Thyroid gland (tissue), 4 donors: Measurements from ENCODE around the gene ACTR1A. TPM values are rescaled to one million over a fixed set of nuclear protein-coding genes. Genes with fewer than 3 reads are reported as not detected.

Source experiments
- DNase-seq, 2 donors: peaks; one replicate each; pipeline ENCODE4 v3.0.0-alpha.2; 2019
- H3K27ac ChIP-seq, 3 donors: fragments of 200-600 bp; sonication (generic); 1 replicate in 2 of 3; 2 replicates in 1 of 3; pipeline ENCODE4 v1.5.1; 2016 to 2019; ENCODE audit warnings: mild to moderate bottlenecking in 1 of 3, moderate library complexity in 1 of 3
- H3K27me3 ChIP-seq: fragments of 200-600 bp; sonication (generic); one replicate; pipeline ENCODE4 v1.5.1; 2019
- H3K36me3 ChIP-seq, 2 donors: fragments of 200-600 bp; sonication (generic); one replicate each; pipeline ENCODE4 v1.5.1; 2016 to 2019
- H3K4me1 ChIP-seq, 2 donors: fragments of 200-600 bp; sonication (generic); one replicate each; pipeline ENCODE4 v1.5.1; 2017 to 2019
- H3K4me3 ChIP-seq, 3 donors: fragments of 200-600 bp; sonication (generic); replicated peaks in 1 of 3; 1 replicate in 2 of 3; 2 replicates in 1 of 3; pipeline ENCODE4 v1.5.1; 2016; ENCODE audit warnings: mild to moderate bottlenecking in 1 of 3
- H3K9me3 ChIP-seq: fragments of 200-600 bp; sonication (generic); one replicate; pipeline ENCODE4 v1.5.1; 2017
- CTCF ChIP-seq, 6 experiments: fragments of 200-600 bp in 3 of 6; fragments of 450-650 bp in 3 of 6; sonication (generic) in 3 of 6; IDR thresholded peaks; one replicate each; pipeline ENCODE4 v1.5.1; 2016 to 2019; ENCODE audit warnings: antibody characterized with exemption in 6 of 6, mild to moderate bottlenecking in 2 of 6, inconsistent platforms in 1 of 6, moderate library complexity in 1 of 6
- POLR2A ChIP-seq, 2 donors: fragments of 450-650 bp; IDR thresholded peaks; one replicate each; pipeline ENCODE4 v1.6.1; 2017; ENCODE audit warnings: antibody characterized with exemption in 2 of 2, mild to moderate bottlenecking in 2 of 2, moderate library complexity in 1 of 2
- WGBS, 2 donors: methylation state at CpG; one replicate each; pipeline ENCODE4 v1.1.5; 2017; 5-methylcytosine and 5-hydroxymethylcytosine counted together
- intact Hi-C: fragments of 100-400 bp; cut with DNase I; formaldehyde crosslinking; loops from one replicate; pipeline ENCODE4 v1.15.1; 2023
- total RNA-seq, 4 donors: library from RNA; depleted of rRNA; stranded (reverse); fragments of >200 nt; gene quantifications; one replicate each; pipeline ENCODE4 v1.2.3, GENCODE V29; 2016

ACTR1A gene
- total RNA-seq, 4 donors from 2014 or later: 94.1 to 111 (median 103) TPM

- TF ChIP-seq CTCF (IDR thresholded peaks at IDR 0.05): no peak
- TF ChIP-seq POLR2A (IDR thresholded peaks at IDR 0.05): no peak
- peaks cover 27 to 32% of the 10 kb centered on the region in 2 donors for H3K36me3 ChIP-seq
- no peak overlapping the region for H3K27ac ChIP-seq
- H3K9me3 ChIP-seq: no peaks in the 10 kb centered on the region
- 85 to 92% methylated on average over 4 of the region's 4 CpGs for WGBS, 2 donors
- no peak for DNase-seq
- no peak overlapping the region for H3K4me3 ChIP-seq
- H3K4me1 ChIP-seq: peaks cover 18 to 21% of the 10 kb centered on the region in 2 donors
- intact Hi-C loops: no loop called here
- H3K27me3 ChIP-seq: no peaks in the 10 kb centered on the region
These were observed 11.4 kb downstream of the ACTR1A start for GRCh38 chr10:102491136-102491535.

DNA sequence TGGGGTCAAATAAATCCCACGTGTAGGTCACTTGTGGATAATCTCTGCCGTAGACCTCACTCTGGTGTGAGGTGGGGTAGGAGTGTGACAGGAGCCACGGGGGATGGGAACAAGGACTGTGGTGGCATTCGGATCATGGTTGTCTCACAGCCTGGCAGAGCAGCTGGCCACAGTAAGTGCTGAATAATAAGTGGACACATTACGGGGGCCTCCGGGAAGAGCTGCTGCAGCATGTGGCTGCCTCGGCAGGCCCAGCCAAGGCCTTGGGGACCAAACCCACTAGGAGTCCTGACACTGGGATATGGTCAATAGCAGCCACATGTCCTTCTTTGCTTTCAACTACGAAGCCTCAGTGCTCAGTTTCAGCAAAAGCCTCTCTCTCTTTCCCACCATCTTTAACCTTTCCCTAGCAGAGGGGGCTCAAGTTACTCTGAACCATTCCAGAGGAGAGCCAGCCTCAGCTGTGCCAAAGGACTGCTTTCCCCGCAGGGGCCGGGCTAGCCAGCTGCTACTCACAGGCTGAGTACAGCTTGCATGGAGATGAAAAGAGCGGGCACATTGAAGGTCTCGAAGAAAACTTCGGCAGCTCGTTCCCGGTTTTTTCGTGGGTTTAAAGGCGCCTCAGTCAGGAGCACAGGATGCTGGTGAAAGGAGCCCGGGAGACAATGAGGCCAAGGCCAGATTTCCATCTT, 17.3 kb downstream of the ACTR1A start:
- WGBS, 2 donors: 89 to 92% methylated on average over 18 of the region's 18 CpGs
- Histone ChIP-seq H3K9me3 (no peaks in the 10 kb centered on the region), H3K4me1 (no peaks in the 10 kb centered on the region), H3K36me3 (peaks cover 86 to 89% of the 10 kb centered on the region in 2 donors), H3K4me3 (no peak overlapping the region), H3K27ac (no peak overlapping the region), H3K27me3 (no peaks in the 10 kb centered on the region)
- no peak for DNase-seq
- intact Hi-C loops: no loop called here
- TF ChIP-seq POLR2A (IDR thresholded peaks at IDR 0.05) (no peak), CTCF (IDR thresholded peaks at IDR 0.05) (no peak)

DNA sequence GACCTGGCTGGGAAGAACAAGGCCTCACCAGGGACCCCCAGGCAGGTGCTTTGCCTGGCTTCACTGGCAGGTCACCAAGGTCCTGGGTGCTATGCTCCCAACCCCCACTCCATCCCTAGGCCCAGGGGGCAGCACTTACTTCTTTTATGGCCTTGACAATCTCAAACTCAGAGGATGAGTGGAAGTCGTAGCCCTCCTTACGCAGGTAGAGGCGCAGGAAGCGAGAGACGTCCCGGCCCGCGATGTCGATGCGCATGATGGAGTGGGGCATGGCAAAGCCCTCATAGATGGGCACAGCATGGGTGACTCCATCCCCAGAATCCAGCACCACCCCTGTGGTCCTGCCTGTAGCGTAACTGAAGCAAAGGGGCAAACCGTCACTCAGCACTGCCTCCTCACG, 18.5 kb downstream of the ACTR1A start:
- intact Hi-C loops: loop anchor here (5.0 kb wide), 1 partner anchor 87 kb away; the partner anchor contains the start of gene NFKB2
- no peaks in the 10 kb centered on the region for H3K4me1 ChIP-seq
- no peak for DNase-seq
- 92 to 99% methylated on average over 13 of the region's 13 CpGs for WGBS, 2 donors
- no peaks in the 10 kb centered on the region for H3K27me3 ChIP-seq
- no peak overlapping the region for H3K27ac ChIP-seq
- peaks cover 85 to 91% of the 10 kb centered on the region in 2 donors for H3K36me3 ChIP-seq
- H3K4me3 ChIP-seq: no peak overlapping the region
- no peaks in the 10 kb centered on the region for H3K9me3 ChIP-seq
- no peak for TF ChIP-seq CTCF (IDR thresholded peaks at IDR 0.05)
- TF ChIP-seq POLR2A (IDR thresholded peaks at IDR 0.05): no peak

DNA sequence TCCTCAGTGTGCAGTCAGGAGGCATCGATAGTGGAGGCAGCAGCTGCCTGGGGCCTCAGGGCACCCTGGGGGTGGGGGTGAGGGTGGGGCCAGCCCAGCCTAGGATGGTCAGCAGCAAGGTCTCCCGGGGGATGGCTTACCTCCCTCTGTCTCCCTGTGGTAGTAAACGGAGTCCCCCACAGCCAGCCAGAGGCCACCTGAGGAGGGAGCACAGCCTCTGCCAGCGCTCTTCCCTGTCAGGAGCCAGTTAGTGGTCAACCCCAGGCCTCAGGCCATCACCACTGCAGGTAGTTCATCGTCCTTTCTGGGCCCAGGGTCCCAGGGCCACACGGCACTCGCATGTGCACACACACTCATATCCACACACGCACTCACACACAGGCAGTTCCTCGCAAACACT, 22.1 kb downstream of the ACTR1A start:
- Histone ChIP-seq H3K36me3 (peaks cover 50 to 57% of the 10 kb centered on the region in 2 donors), H3K4me3 (no peak overlapping the region), H3K27me3 (no peaks in the 10 kb centered on the region), H3K9me3 (no peaks in the 10 kb centered on the region), H3K27ac (no peak overlapping the region), H3K4me1 (peaks cover 5 to 11% of the 10 kb centered on the region in 2 donors)
- intact Hi-C loops: loop anchor here (5.0 kb wide), 1 partner anchor 83 kb away; the partner anchor contains the start of gene NFKB2
- no peak for TF ChIP-seq CTCF (IDR thresholded peaks at IDR 0.05)
- no peak for TF ChIP-seq POLR2A (IDR thresholded peaks at IDR 0.05)
- DNase-seq: no peak
- WGBS, 2 donors: 89 to 95% methylated on average over 6 to 9 of the region's 9 CpGs

DNA sequence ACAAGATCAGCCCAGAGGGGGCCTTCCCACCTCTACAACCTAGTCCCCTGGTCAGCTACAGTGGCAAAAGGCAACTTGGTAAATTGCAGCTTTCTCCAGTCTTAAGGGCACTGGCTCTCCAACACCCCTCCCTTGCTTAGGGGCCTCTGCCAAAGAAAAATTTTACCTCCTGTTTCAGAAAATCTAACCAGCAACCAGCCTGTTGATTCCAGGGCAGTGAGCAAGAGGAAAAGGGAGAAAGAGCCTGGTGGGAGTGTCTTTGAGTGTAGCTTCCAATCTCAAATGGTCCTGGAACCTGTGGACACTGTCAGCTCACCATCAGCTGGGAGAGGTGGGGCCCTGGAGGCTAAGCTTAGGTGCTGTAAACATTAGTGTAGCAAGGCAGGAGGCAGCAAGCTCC, 22.9 kb downstream of the ACTR1A start:
- no peaks in the 10 kb centered on the region for H3K9me3 ChIP-seq
- no peak overlapping the region for H3K27ac ChIP-seq
- no peak overlapping the region for H3K4me3 ChIP-seq
- no peak for DNase-seq
- H3K27me3 ChIP-seq: no peaks in the 10 kb centered on the region
- peaks cover 43 to 50% of the 10 kb centered on the region in 2 donors for H3K36me3 ChIP-seq
- intact Hi-C loops: loop anchor here (5.0 to 10.0 kb wide), 2 partner anchors 82 to 245 kb away; partner anchors contain the start of gene NFKB2
- no peak for TF ChIP-seq POLR2A (IDR thresholded peaks at IDR 0.05)
- no peak for TF ChIP-seq CTCF (IDR thresholded peaks at IDR 0.05)
- peaks cover 5 to 11% of the 10 kb centered on the region in 2 donors for H3K4me1 ChIP-seq
